Brain pericyte (primary cell): ENCODE measurements around the gene SPC24.

Source experiments
- DNase-seq: peaks from one replicate; pipeline ENCODE4 v3.0.0-alpha.2; 2012; ENCODE audit warnings: low read depth, low spot score

Gene SPC24

GRCh38 chr19:11096210-11096841 is 59.3 kb downstream of the SPC24 start:
- peak; percentile 84 for DNase-seq
